ENCODE measurements around the gene PLXDC2. TPM values are rescaled to one million over a fixed set of nuclear protein-coding genes. Genes with fewer than 3 reads are reported as not detected.

The PLXDC2 gene
- total and polyA plus RNA-seq, 2 donors (not counting 1 experiment from before 2014, with no cell fraction given), result 4.2 to 5.1 TPM

DNA sequence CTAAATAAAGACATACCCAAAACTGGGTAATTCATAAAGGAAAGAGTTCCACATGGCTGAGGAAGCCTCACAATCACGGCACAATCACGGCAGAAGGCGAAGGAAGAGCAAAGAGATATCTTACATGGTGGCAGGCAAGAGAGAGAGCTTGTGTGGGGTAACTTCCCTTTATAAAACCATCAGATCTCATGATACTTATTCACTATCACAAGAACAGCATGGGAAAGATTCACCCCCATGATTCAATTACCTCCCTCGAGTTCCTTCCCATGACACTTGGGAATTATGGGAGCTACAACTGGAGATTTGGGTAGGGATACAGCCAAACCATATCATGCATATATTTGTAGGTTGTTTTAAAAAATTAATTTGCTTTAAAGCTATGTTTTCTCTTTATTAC lies 217.2 kb downstream of the PLXDC2 start:
- Histone ChIP-seq H3K27ac (ENCODE audit: insufficient read depth, low read length) (no peak overlapping the region), H3K9me3 (ENCODE audit: control insufficient read depth, insufficient read depth, low read depth, low read length) (no peaks in the 10 kb centered on the region), H3K4me2 (ENCODE audit: extremely low read depth, insufficient read depth, low read length) (no peak overlapping the region), H4K20me1 (ENCODE audit: control insufficient read depth, extremely low read depth, insufficient read depth, low read length) (no peaks in the 10 kb centered on the region), H3K4me3 (replicated peaks in 1 of 4; ENCODE audit: control extremely low read depth in 1 of 4, insufficient read depth in 1 of 4, low read depth in 3 of 4, low read length in 4 of 4) (no peak overlapping the region), H3K79me2 (ENCODE audit: control insufficient read depth, insufficient read depth, low read length) (no peaks in the 10 kb centered on the region), H3K36me3 (ENCODE audit: control insufficient read depth, insufficient read depth, low read length) (no peaks in the 10 kb centered on the region), H3K9ac (ENCODE audit: insufficient read depth, low read length) (no peak overlapping the region), H3K4me1 (ENCODE audit: control insufficient read depth, extremely low read depth, insufficient read depth, low read length) (no peaks in the 10 kb centered on the region), H2AFZ (ENCODE audit: low read length) (no peak overlapping the region), H3K27me3 (ENCODE audit: control insufficient read depth, insufficient read depth, low read length) (no peaks in the 10 kb centered on the region)
- no peak for DNase-seq (ENCODE audit: low read depth in 2 of 2)
- TF ChIP-seq EZH2 (IDR thresholded peaks at IDR 0.05; ENCODE audit: low read length, missing control alignments) (no peak), CTCF (conservative IDR thresholded peaks at IDR 0.05 in 1 of 2, IDR thresholded peaks at IDR 0.05 in 1 of 2; ENCODE audit: low read depth in 1 of 2, low read length in 2 of 2) (no peak)

- H3K79me2 ChIP-seq (ENCODE audit: control insufficient read depth, insufficient read depth, low read length), result no peaks in the 10 kb centered on the region
- H3K27ac ChIP-seq (ENCODE audit: insufficient read depth, low read length), result no peak overlapping the region
- no peaks in the 10 kb centered on the region for H3K9me3 ChIP-seq (ENCODE audit: control insufficient read depth, insufficient read depth, low read depth, low read length)
- H2AFZ ChIP-seq (ENCODE audit: low read length), result no peak overlapping the region
- no peak overlapping the region for H3K9ac ChIP-seq (ENCODE audit: insufficient read depth, low read length)
- no peaks in the 10 kb centered on the region for H3K27me3 ChIP-seq (ENCODE audit: control insufficient read depth, insufficient read depth, low read length)
- no peaks in the 10 kb centered on the region for H4K20me1 ChIP-seq (ENCODE audit: control insufficient read depth, extremely low read depth, insufficient read depth, low read length)
- H3K4me3 ChIP-seq (replicated peaks in 1 of 4; ENCODE audit: control extremely low read depth in 1 of 4, insufficient read depth in 1 of 4, low read depth in 3 of 4, low read length in 4 of 4), result no peak overlapping the region
- H3K36me3 ChIP-seq (ENCODE audit: control insufficient read depth, insufficient read depth, low read length), result no peaks in the 10 kb centered on the region
- no peak overlapping the region for H3K4me2 ChIP-seq (ENCODE audit: extremely low read depth, insufficient read depth, low read length)
- H3K4me1 ChIP-seq (ENCODE audit: control insufficient read depth, extremely low read depth, insufficient read depth, low read length), result no peaks in the 10 kb centered on the region
- TF ChIP-seq EZH2 (IDR thresholded peaks at IDR 0.05; ENCODE audit: low read length, missing control alignments), result no peak
- no peak for TF ChIP-seq CTCF (conservative IDR thresholded peaks at IDR 0.05 in 1 of 2, IDR thresholded peaks at IDR 0.05 in 1 of 2; ENCODE audit: low read depth in 1 of 2, low read length in 2 of 2)
- no peak for DNase-seq (ENCODE audit: low read depth in 2 of 2)
These were observed 218.5 kb downstream of the PLXDC2 start for GRCh38 chr10:20034732-20035131.

- Histone ChIP-seq H3K4me1 (ENCODE audit: control insufficient read depth, extremely low read depth, insufficient read depth, low read length) (no peaks in the 10 kb centered on the region), H3K9ac (ENCODE audit: insufficient read depth, low read length) (no peak overlapping the region), H3K4me2 (ENCODE audit: extremely low read depth, insufficient read depth, low read length) (no peak overlapping the region), H2AFZ (ENCODE audit: low read length) (no peak overlapping the region), H3K36me3 (ENCODE audit: control insufficient read depth, insufficient read depth, low read length) (no peaks in the 10 kb centered on the region), H3K79me2 (ENCODE audit: control insufficient read depth, insufficient read depth, low read length) (no peaks in the 10 kb centered on the region), H3K27ac (ENCODE audit: insufficient read depth, low read length) (no peak overlapping the region), H3K9me3 (ENCODE audit: control insufficient read depth, insufficient read depth, low read depth, low read length) (no peaks in the 10 kb centered on the region), H3K27me3 (ENCODE audit: control insufficient read depth, insufficient read depth, low read length) (no peaks in the 10 kb centered on the region), H3K4me3 (replicated peaks in 1 of 4; ENCODE audit: control extremely low read depth in 1 of 4, insufficient read depth in 1 of 4, low read depth in 3 of 4, low read length in 4 of 4) (no peak overlapping the region), H4K20me1 (ENCODE audit: control insufficient read depth, extremely low read depth, insufficient read depth, low read length) (no peaks in the 10 kb centered on the region)
- DNase-seq (ENCODE audit: low read depth in 2 of 2), result peak; percentile 19 to 25
- TF ChIP-seq EZH2 (IDR thresholded peaks at IDR 0.05; ENCODE audit: low read length, missing control alignments), result no peak
- TF ChIP-seq CTCF (conservative IDR thresholded peaks at IDR 0.05 in 1 of 2, IDR thresholded peaks at IDR 0.05 in 1 of 2; ENCODE audit: low read depth in 1 of 2, low read length in 2 of 2), result no peak
These were observed 223.8 kb downstream of the PLXDC2 start for GRCh38 chr10:20040012-20040411.
